HL-60 (cell line): ENCODE data around the gene ACOXL.
"Not testable (repeated sequence)": the region's sequence is repeated elsewhere in the genome, so short reads cannot be mapped to it uniquely, and the experiment has no call there.

Experiments
- DNase-seq, 2 experiments: peaks; one replicate each; pipeline ENCODE4 v3.0.0-alpha.2; 2010 to 2020; ENCODE audit warnings: low read depth in 1 of 2, low spot score in 1 of 2
- H3K27ac ChIP-seq: fragments of 250-450 bp; sonication (Bioruptor Pico); replicated peaks from 2 replicates; pipeline ENCODE4 v1.5.1; 2020; ENCODE audit warnings: mild to moderate bottlenecking, moderate library complexity
- H3K27me3 ChIP-seq: fragments of 250-450 bp; sonication (Bioruptor Pico); 2 replicates; pipeline ENCODE4 v1.5.1; 2021; ENCODE audit warnings: mild to moderate bottlenecking, moderate library complexity; ENCODE audit not compliant: insufficient read depth, poor library complexity, severe bottlenecking
- H3K4me3 ChIP-seq: replicated peaks from 2 replicates; pipeline ENCODE4 v1.5.1; 2011; ENCODE audit warnings: mild to moderate bottlenecking, control low read depth, low read length; ENCODE audit not compliant: insufficient read depth
- CTCF ChIP-seq: IDR thresholded peaks from one replicate; pipeline ENCODE4 v1.5.1; 2011; ENCODE audit warnings: low read length, control low read depth, inconsistent platforms; ENCODE audit not compliant: insufficient read depth
- GABPA ChIP-seq: IDR thresholded peaks from 2 replicates; pipeline ENCODE4 v1.6.1; 2012; ENCODE audit warnings: low read depth
- POLR2AphosphoS5 ChIP-seq: IDR thresholded peaks from 2 replicates; pipeline ENCODE4 v1.6.1; 2012; ENCODE audit warnings: low read depth
- REST ChIP-seq: IDR thresholded peaks from 2 replicates; pipeline ENCODE4 v1.6.1; 2012; ENCODE audit warnings: low read depth; ENCODE audit not compliant: insufficient replicate concordance
- SPI1 ChIP-seq: IDR thresholded peaks from 2 replicates; pipeline ENCODE4 v1.6.1; 2012; ENCODE audit warnings: low read depth, mild to moderate bottlenecking, borderline replicate concordance
- long read RNA-seq: library from polyadenylated mRNA; unstranded; transcript quantifications from one replicate; pipeline ENCODE4 v2.0.0, GENCODE V29; 2020

Gene ACOXL
- long read RNA-seq, partial matches to known transcripts: 0 of 1 reads
- long read RNA-seq, other reads (novel, unspliced or antisense): 1 of 1 reads

- no peak within 1 kb of the TSS for H3K4me3 ChIP-seq
- no peak within 1 kb of the TSS for H3K27ac ChIP-seq
- peaks cover 32% of the 10 kb centered on the region for H3K27me3 ChIP-seq
- TF ChIP-seq REST: no peak
- TF ChIP-seq POLR2AphosphoS5: no peak
- TF ChIP-seq CTCF: no peak
- TF ChIP-seq GABPA: no peak
- no peak for TF ChIP-seq SPI1
- no peak for DNase-seq
These were observed at the start of gene ACOXL for GRCh38 chr2:110732422-110733413. TSS of gene ACOXL (plus strand) at chr2:110732573. CDS start at chr2:110768390, 35,817 bp downstream.

GRCh38 chr2:110682872-110683271, 49.5 kb upstream of the ACOXL start:
- no peak for DNase-seq
- no peak for TF ChIP-seq GABPA
- TF ChIP-seq CTCF: no peak
- no peak for TF ChIP-seq REST
- no peak for TF ChIP-seq POLR2AphosphoS5
- no peak for TF ChIP-seq SPI1
- no peak overlapping the region for H3K4me3 ChIP-seq
- H3K27ac ChIP-seq: no peak overlapping the region
- no peaks in the 10 kb centered on the region for H3K27me3 ChIP-seq

- not testable (repeated sequence) for DNase-seq, H3K27me3 ChIP-seq, H3K4me3 ChIP-seq, H3K27ac ChIP-seq
These were observed 44.4 kb upstream of the ACOXL start for GRCh38 chr2:110687775-110688484.

GRCh38 chr2:110688594-110689091, 43.7 kb upstream of the ACOXL start:
- no peaks in the 10 kb centered on the region for H3K27me3 ChIP-seq
- H3K27ac ChIP-seq: no peak overlapping the region
- no peak overlapping the region for H3K4me3 ChIP-seq
- DNase-seq: no peak
- TF ChIP-seq POLR2AphosphoS5 (no peak), CTCF (no peak), SPI1 (no peak), GABPA (no peak), REST (no peak)
